IMR-90 (cell line): Measurements from ENCODE around the gene ACOX1. TPM values are rescaled to one million over a fixed set of nuclear protein-coding genes. Genes with fewer than 3 reads are reported as not detected.
A peak's percentile ranks its signal among the peaks of the same experiment; 100 is the strongest.

Source experiments
- ATAC-seq: fragments of 200-7000 bp; cut with Tn5 transposase; 2 replicates; pipeline ENCODE4 v1.9.1; 2020; ENCODE audit warnings: low read depth, mild to moderate bottlenecking, moderate library complexity
- BruUV-seq: library from RNA; stranded (reverse); fragments of 400-500 nt; replicated peaks from 2 replicates; lab custom pipeline; 2021; lab: Mats Ljungman, UMichigan
- CTCF ChIA-PET: fragments of 300-600 bp; formaldehyde crosslinking; extraction: SDS; loops from one replicate; lab custom pipeline; 2021; ENCODE audit warnings: antibody characterized with exemption; lab: Yijun Ruan, JAX
- POLR2A ChIA-PET: fragments of 300-600 bp; sonication (Branson Sonifier 250); formaldehyde crosslinking; loops from one replicate; lab custom pipeline; 2022; ENCODE audit warnings: antibody characterized with exemption; ENCODE audit not compliant: unreplicated experiment; lab: Charles Lee
- DNase-seq: peaks from one replicate; pipeline ENCODE4 v3.0.0; 2013
- H2AFZ ChIP-seq: replicated peaks from 2 replicates; pipeline ENCODE3; 2013; ENCODE audit warnings: low read length, mild to moderate bottlenecking; ENCODE audit not compliant: poor library complexity
- H2AK5ac ChIP-seq: 2 replicates; pipeline ENCODE4 v1.6.1; 2013; ENCODE audit warnings: low read depth, low read length, inconsistent platforms
- H2AK9ac ChIP-seq: replicated peaks from 2 replicates; pipeline ENCODE3; 2013; ENCODE audit warnings: mild to moderate bottlenecking, low read depth, low read length, moderate library complexity; ENCODE audit not compliant: poor library complexity
- H2BK120ac ChIP-seq: 2 replicates; pipeline ENCODE4 v1.6.1; 2013; ENCODE audit warnings: low read depth, low read length, inconsistent platforms
- H2BK15ac ChIP-seq: 3 replicates; pipeline ENCODE4 v1.6.1; 2013; ENCODE audit warnings: low read depth, low read length, inconsistent platforms
- H2BK20ac ChIP-seq: 2 replicates; pipeline ENCODE4 v1.6.1; 2013; ENCODE audit warnings: low read depth, mild to moderate bottlenecking, inconsistent platforms, low read length, moderate library complexity
- H2BK5ac ChIP-seq: 2 replicates; pipeline ENCODE4 v1.6.1; 2013; ENCODE audit warnings: mild to moderate bottlenecking, low read depth, low read length, inconsistent platforms; ENCODE audit not compliant: poor library complexity, severe bottlenecking
- H3K14ac ChIP-seq: replicated peaks from 2 replicates; pipeline ENCODE4 v1.6.1; 2013; ENCODE audit warnings: low read depth, low read length, inconsistent platforms
- H3K18ac ChIP-seq: 2 replicates; pipeline ENCODE4 v1.6.1; 2013; ENCODE audit warnings: low read depth, low read length, control low read depth
- H3K23ac ChIP-seq: 2 replicates; pipeline ENCODE4 v1.6.1; 2013; ENCODE audit warnings: low read depth, low read length, inconsistent platforms
- H3K27ac ChIP-seq: 2 replicates; pipeline ENCODE4 v1.5.1; 2013; ENCODE audit warnings: mild to moderate bottlenecking, control low read depth, low read length; ENCODE audit not compliant: insufficient read depth
- H3K27me3 ChIP-seq: 2 replicates; pipeline ENCODE4 v1.6.1; 2013; ENCODE audit warnings: low read length; ENCODE audit not compliant: control insufficient read depth, insufficient read depth
- H3K36me3 ChIP-seq: 2 replicates; pipeline ENCODE4 v1.6.1; 2013; ENCODE audit warnings: low read length, mixed read lengths; ENCODE audit not compliant: control insufficient read depth, insufficient read depth
- H3K4ac ChIP-seq: 2 replicates; pipeline ENCODE4 v1.6.1; 2013; ENCODE audit warnings: low read depth, low read length, inconsistent platforms
- H3K4me1 ChIP-seq: 2 replicates; pipeline ENCODE4 v1.6.1; 2013; ENCODE audit warnings: low read length, mixed read lengths; ENCODE audit not compliant: control insufficient read depth, insufficient read depth
- H3K4me2 ChIP-seq: 2 replicates; pipeline ENCODE4 v1.6.1; 2013; ENCODE audit warnings: low read depth, mild to moderate bottlenecking, control low read depth, low read length, moderate library complexity
- H3K4me3 ChIP-seq: 2 replicates; pipeline ENCODE4 v1.5.1; 2013; ENCODE audit warnings: low read depth, mild to moderate bottlenecking, control low read depth, low read length, moderate library complexity; ENCODE audit not compliant: insufficient read depth
- H3K56ac ChIP-seq: 2 replicates; pipeline ENCODE4 v1.6.1; 2013; ENCODE audit warnings: low read length, inconsistent platforms; ENCODE audit not compliant: insufficient read depth; ENCODE audit errors: extremely low read depth
- H3K79me1 ChIP-seq, 2 experiments: 2 replicates each; pipeline ENCODE4 v1.6.1; 2013; ENCODE audit warnings: low read length in 2 of 2, inconsistent platforms in 1 of 2, low read depth in 1 of 2
- H3K9ac ChIP-seq: 2 replicates; pipeline ENCODE4 v1.6.1; 2013; ENCODE audit warnings: low read depth, low read length, control low read depth
- H3K9me1 ChIP-seq: 2 replicates; pipeline ENCODE4 v1.6.1; 2013; ENCODE audit warnings: low read length, inconsistent platforms; ENCODE audit not compliant: insufficient read depth
- H3K9me3 ChIP-seq: 2 replicates; pipeline ENCODE4 v1.6.1; 2013; ENCODE audit warnings: low read length; ENCODE audit not compliant: control insufficient read depth, insufficient read depth
- H4K20me1 ChIP-seq: 2 replicates; pipeline ENCODE4 v1.6.1; 2013; ENCODE audit warnings: low read length, inconsistent platforms; ENCODE audit not compliant: insufficient read depth
- H4K5ac ChIP-seq: 2 replicates; pipeline ENCODE4 v1.6.1; 2013; ENCODE audit warnings: mild to moderate bottlenecking, low read depth, low read length, control low read depth
- H4K8ac ChIP-seq, 2 experiments: 2 replicates each; pipeline ENCODE4 v1.6.1; 2013; ENCODE audit warnings: low read depth in 2 of 2, low read length in 2 of 2, control low read depth in 1 of 2, inconsistent platforms in 1 of 2
- H4K91ac ChIP-seq: 2 replicates; pipeline ENCODE4 v1.6.1; 2013; ENCODE audit warnings: low read depth, low read length, inconsistent platforms; ENCODE audit not compliant: insufficient read depth
- CHD1 ChIP-seq: IDR thresholded peaks from 2 replicates; pipeline ENCODE4 v1.6.1; 2012; ENCODE audit warnings: low read depth, low read length, improper control_type of control experiment
- FOS ChIP-seq: fragments of 150-350 bp; IDR thresholded peaks from 2 replicates; pipeline ENCODE4 v1.6.1; 2016; ENCODE audit warnings: low read depth, low read length
- MAZ ChIP-seq: IDR thresholded peaks from 2 replicates; pipeline ENCODE4 v1.6.1; 2012; ENCODE audit warnings: low read depth, mild to moderate bottlenecking, low read length, improper control_type of control experiment, moderate library complexity, borderline replicate concordance
- NFE2L2 ChIP-seq: fragments of 150-350 bp; IDR thresholded peaks from 2 replicates; pipeline ENCODE4 v1.6.1; 2016; ENCODE audit warnings: low read depth, mild to moderate bottlenecking, low read length
- POLR2A ChIP-seq: IDR thresholded peaks from 2 replicates; pipeline ENCODE4 v1.6.1; 2012; ENCODE audit warnings: mild to moderate bottlenecking, low read depth, low read length
- WGBS, 2 experiments: methylation state at CpG; one replicate each; pipeline versions ENCODE4 v1.1.5 to v1.1.7; 2013; ENCODE audit warnings: missing lambda C conversion rate in 2 of 2; ENCODE audit not compliant: insufficient read length in 1 of 2; ENCODE audit errors: extremely low coverage in 2 of 2; 5-methylcytosine and 5-hydroxymethylcytosine counted together
- dilution Hi-C: fragments of 300-500 bp; cut with HindIII; formaldehyde crosslinking; loops from one replicate; pipeline ENCODE4 v1.14.3; 2018; ENCODE audit warnings: low sequenced_read_pairs; ENCODE audit not compliant: unreplicated experiment
- in situ Hi-C: fragments of 300-500 bp; cut with MboI; formaldehyde crosslinking; loops from 3 replicates; pipeline ENCODE4 v1.14.3; 2019; ENCODE audit warnings: low sequenced_read_pairs, inconsistent platforms, mixed read lengths
- intact Hi-C: fragments of 100-400 bp; cut with micrococcal nuclease; formaldehyde crosslinking; loops from 2 replicates; pipeline ENCODE4 v1.10.0; 2022
- polyA plus RNA-seq, 3 experiments: library from polyadenylated mRNA; depleted of rRNA; stranded (reverse); fragments of >200 nt; gene quantifications; 2 replicates each; pipeline ENCODE4 v1.2.3, GENCODE V29; 2012; ENCODE audit warnings: low replicate concordance in 1 of 3
- total RNA-seq: library from RNA; depleted of rRNA; stranded (reverse); fragments of >200 nt; gene quantifications from 2 replicates; pipeline ENCODE4 v1.2.3, GENCODE V29; 2012

Gene ACOX1
- total and polyA plus RNA-seq, 2 of the 4 experiments (the other 2 are of a cell fraction): 16.1 to 94.8 TPM

DNA sequence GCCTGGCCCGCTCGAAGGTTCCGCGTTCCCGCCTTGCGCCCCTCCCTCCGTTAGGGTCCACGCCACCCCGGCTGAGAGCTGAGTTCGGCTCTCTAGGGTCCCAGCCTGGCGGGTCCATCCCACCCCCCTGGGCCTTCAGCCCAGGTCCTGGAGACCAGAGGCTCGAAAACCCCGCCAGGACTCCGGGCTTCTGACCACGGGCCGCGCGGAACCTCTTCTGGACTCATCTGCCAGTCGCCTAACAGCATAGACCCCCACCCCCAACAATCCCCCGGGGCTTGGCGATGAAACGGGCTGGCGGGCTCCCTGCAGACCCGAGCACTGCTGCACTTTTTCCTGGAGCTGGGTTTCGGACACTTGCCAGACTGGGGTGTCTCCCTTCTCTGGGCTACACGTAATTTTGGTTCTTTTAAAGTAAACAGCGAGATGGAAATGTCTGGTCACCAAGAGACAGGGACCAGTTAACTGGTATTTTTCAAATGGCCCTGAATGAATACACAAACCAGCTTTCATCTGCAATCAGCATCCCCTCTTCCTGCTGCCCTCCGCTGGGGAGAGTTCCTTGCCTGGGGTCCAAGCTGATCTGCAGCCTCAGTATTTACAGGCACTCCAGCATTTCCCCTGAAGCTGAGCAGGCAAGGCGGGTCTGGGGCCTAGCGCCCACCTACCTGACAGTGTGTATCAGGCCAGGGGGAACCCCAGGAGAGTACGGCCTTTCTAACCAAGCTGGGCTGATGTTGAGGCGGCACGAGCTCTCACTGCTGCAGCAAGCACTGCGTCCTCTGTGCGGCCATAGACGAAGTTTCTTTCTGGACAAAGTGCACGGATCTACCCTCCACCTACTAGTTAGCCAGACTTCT lies 81.6 kb downstream of the ACOX1 start:
- peak overlapping the region; percentile 72 for H3K27ac ChIP-seq
- H3K14ac ChIP-seq: no peak overlapping the region; the same call in 1 of the 2 replicates
- H2BK120ac ChIP-seq: no peak overlapping the region
- no peak for ATAC-seq
- POLR2A ChIA-PET: interaction anchor here (1.8 kb wide), 1 partner anchor 117 kb away, joined by 7 read pairs; no protein-coding TSS in a partner anchor
- H3K9me3 ChIP-seq: no peaks in the 10 kb centered on the region
- H2BK15ac ChIP-seq: no peak overlapping the region
- BruUV-seq: no TSS peak
- CTCF ChIA-PET: interaction anchor here (0.5 to 1.7 kb wide), 3 partner anchors 18 to 42 kb away, joined by 3 to 7 read pairs (median 4); partner anchors contain the start of gene WBP2
- no peaks in the 10 kb centered on the region for H4K20me1 ChIP-seq
- H3K4me3 ChIP-seq: peak overlapping the region; percentile 48
- in situ Hi-C loops (no loop called here), dilution Hi-C loops (no loop called here), intact Hi-C loops (no loop called here)
- H3K79me1 ChIP-seq: peaks cover 9 to 38% of the 10 kb centered on the region in 2 experiments
- H2AK5ac ChIP-seq: peak overlapping the region; percentile 57
- peaks cover 7% of the 10 kb centered on the region; the same call in 1 of the 2 replicates for H3K4me1 ChIP-seq
- H3K9ac ChIP-seq: peak overlapping the region; percentile 65
- peak overlapping the region; percentile 59; the same call in 1 of the 2 replicates for H3K23ac ChIP-seq
- peak overlapping the region; percentile 67 for H2BK5ac ChIP-seq
- TF ChIP-seq NFE2L2: no peak
- no peak for TF ChIP-seq FOS
- no peak for TF ChIP-seq MAZ
- TF ChIP-seq CHD1: no peak
- TF ChIP-seq POLR2A: no peak
- peak overlapping the region; percentile 93 for H2AFZ ChIP-seq
- H3K9me1 ChIP-seq: peaks cover 10% of the 10 kb centered on the region; the same call in 1 of the 2 replicates
- peak overlapping the region; percentile 51 for H4K91ac ChIP-seq
- peak overlapping the region; percentile 89 for H4K5ac ChIP-seq
- peak overlapping the region; percentile 99 for H2AK9ac ChIP-seq
- H3K56ac ChIP-seq: no peak overlapping the region
- H3K4ac ChIP-seq: peak overlapping the region; percentile 83
- peaks cover 27% of the 10 kb centered on the region for H3K36me3 ChIP-seq
- H4K8ac ChIP-seq: peak overlapping the region; percentile 23 to 93; a peak in 3 of 4 replicates
- DNase-seq: no peak
- no peak overlapping the region for H2BK20ac ChIP-seq
- H3K4me2 ChIP-seq: peak overlapping the region; percentile 80
- 32% methylated on average over 21 of the region's 37 CpGs; no CpG with 5 or more reads in 1 of the 2 experiments for WGBS, 2 experiments
- H3K27me3 ChIP-seq: no peaks in the 10 kb centered on the region
- no peak overlapping the region for H3K18ac ChIP-seq
